Left ventricle myocardium inferior (tissue), 1 donor: Measurements from ENCODE around the gene TWF1. TPM values are rescaled to one million over a fixed set of nuclear protein-coding genes. Genes with fewer than 3 reads are reported as not detected.
"Not testable (repeated sequence)": the region's sequence is repeated elsewhere in the genome, so short reads cannot be mapped to it uniquely, and the experiment has no call there.

Experiments
- DNase-seq: peaks from one replicate; pipeline ENCODE4 v3.0.0-alpha.2; 2020
- H3K27ac ChIP-seq: fragments of 200-600 bp; replicated peaks from 2 replicates; pipeline ENCODE4 v1.8.0; 2021
- H3K27me3 ChIP-seq: fragments of 200-600 bp; 2 replicates; pipeline ENCODE4 v1.8.0; 2021; ENCODE audit warnings: low read depth
- H3K36me3 ChIP-seq: fragments of 200-600 bp; 2 replicates; pipeline ENCODE4 v1.8.0; 2021
- H3K4me1 ChIP-seq: fragments of 200-600 bp; 2 replicates; pipeline ENCODE4 v1.8.0; 2021
- H3K4me3 ChIP-seq: fragments of 200-600 bp; 2 replicates; pipeline ENCODE4 v1.8.0; 2021; ENCODE audit warnings: mild to moderate bottlenecking, moderate library complexity
- H3K9me3 ChIP-seq: fragments of 200-600 bp; replicated peaks from 2 replicates; pipeline ENCODE4 v1.8.0; 2021
- CTCF ChIP-seq: fragments of 200-600 bp; IDR thresholded peaks from 2 replicates; pipeline ENCODE4 v1.8.0; 2021; ENCODE audit warnings: antibody characterized with exemption, mild to moderate bottlenecking, borderline replicate concordance
- intact Hi-C: fragments of 100-400 bp; cut with micrococcal nuclease; formaldehyde crosslinking; loops from one replicate; pipeline ENCODE4 v1.11.0; 2022
- long read RNA-seq: library from polyadenylated mRNA; unstranded; transcript quantifications from one replicate; pipeline ENCODE4 v2.0.0, GENCODE V29; 2021
- total RNA-seq: library from RNA; stranded (reverse); fragmentation: NEBNext Ultra II Directional; extraction: Animal tissue kit (Norgen Biotek cat#: 25700); gene quantifications from one replicate; pipeline ENCODE4 v1.2.1, GENCODE V29; 2021
- donor health status: DM: no; HTN: yes; CAD: no; lungs with severe emphysema.

Gene TWF1
- total RNA-seq = 14.3 TPM
- long read RNA-seq, transcript TWF1-201 (9 exons, 3,045 nt) = major isoform, 21 of 22 reads
- long read RNA-seq, partial matches to known transcripts = 0 of 22 reads
- long read RNA-seq, other reads (novel, unspliced or antisense) = 0 of 22 reads

GRCh38 chr12:43805860-43806736 is at the start of gene TWF1:
Gene TWF1 (minus strand): TSS chr12:43806317. CDS start chr12:43806245, 72 bp downstream.
- Histone ChIP-seq H3K36me3 (peaks cover 16% of the 10 kb centered on the region), H3K4me3 (peak within 1 kb of the TSS; percentile 93), H3K9me3 (no peaks in the 10 kb centered on the region), H3K4me1 (peaks cover 43% of the 10 kb centered on the region), H3K27ac (peak within 1 kb of the TSS; percentile 96), H3K27me3 (no peaks in the 10 kb centered on the region)
- intact Hi-C loops = no loop called here
- peak; percentile 46 for TF ChIP-seq CTCF
- DNase-seq = peak; percentile 89

- peaks cover 5% of the 10 kb centered on the region for H3K9me3 ChIP-seq
- TF ChIP-seq CTCF = no peak
- no peak overlapping the region for H3K27ac ChIP-seq
- peaks cover 6% of the 10 kb centered on the region for H3K36me3 ChIP-seq
- no peak overlapping the region for H3K4me3 ChIP-seq
- intact Hi-C loops = no loop called here
- H3K27me3 ChIP-seq = no peaks in the 10 kb centered on the region
- no peak for DNase-seq
- no peaks in the 10 kb centered on the region for H3K4me1 ChIP-seq
Measured at GRCh38 chr12:43852744-43853143, 46.6 kb upstream of the TWF1 start.

GRCh38 chr12:43848786-43849185 is 42.7 kb upstream of the TWF1 start:
- Histone ChIP-seq H3K4me3 (no peak overlapping the region), H3K27ac (no peak overlapping the region), H3K4me1 (no peaks in the 10 kb centered on the region), H3K36me3 (peaks cover 21% of the 10 kb centered on the region), H3K27me3 (no peaks in the 10 kb centered on the region), H3K9me3 (peaks cover 9% of the 10 kb centered on the region)
- intact Hi-C loops = no loop called here
- no peak for TF ChIP-seq CTCF
- DNase-seq = no peak

- Histone ChIP-seq H3K27ac (no peak overlapping the region), H3K9me3 (peaks cover 9% of the 10 kb centered on the region), H3K4me3 (no peak overlapping the region), H3K27me3 (no peaks in the 10 kb centered on the region), H3K36me3 (peaks cover 21% of the 10 kb centered on the region), H3K4me1 (no peaks in the 10 kb centered on the region)
- TF ChIP-seq CTCF = no peak
- intact Hi-C loops = no loop called here
- no peak for DNase-seq
Measured at GRCh38 chr12:43848226-43848507, 42.0 kb upstream of the TWF1 start.

- H3K4me1 ChIP-seq, H3K9me3 ChIP-seq, H3K27me3 ChIP-seq, H3K4me3 ChIP-seq, intact Hi-C loops, H3K27ac ChIP-seq, DNase-seq: not testable (repeated sequence)
- H3K36me3 ChIP-seq = peaks cover 21% of the 10 kb centered on the region
Measured at GRCh38 chr12:43847425-43848225, 41.5 kb upstream of the TWF1 start.
